Measurements from ENCODE around the gene EIF2S3B.

- TF ChIP-seq CTCF (conservative IDR thresholded peaks at IDR 0.05; ENCODE audit: low read depth, low read length) (no peak), EZH2 (IDR thresholded peaks at IDR 0.05; ENCODE audit: borderline replicate concordance, low read depth, low read length, poor library complexity, severe bottlenecking) (no peak)
These were observed 7.6 kb upstream of the EIF2S3B start for GRCh38 chr12:10498042-10498441.

All from A673 (cell line).